T-helper 17 cell (primary cell): ENCODE data around the gene MAGI2. TPM values are rescaled to one million over a fixed set of nuclear protein-coding genes. Genes with fewer than 3 reads are reported as not detected.

Experiments
- ATAC-seq: fragments of 150-1000 bp; cut with Tn5 transposase; 2 replicates; pipeline ENCODE4 v1.10.0; 2021; ENCODE audit warnings: mild to moderate bottlenecking, moderate library complexity
- DNase-seq, 3 donors: peaks; one replicate each; pipeline versions ENCODE4 v3.0.0 to v3.0.0-alpha.2; 2020 to 2021
- H3K9me3 ChIP-seq: one replicate; pipeline ENCODE4 v1.7.0; 2013; ENCODE audit warnings: low read length, mild to moderate bottlenecking; ENCODE audit not compliant: control insufficient read depth, poor library complexity, severe bottlenecking
- H3K27ac Mint-ChIP-seq: one replicate; pipeline ENCODE4 v1.8.0; 2022; ENCODE audit warnings: mild to moderate bottlenecking, moderate library complexity, mixed read lengths
- H3K27me3 Mint-ChIP-seq: one replicate; pipeline ENCODE4 v1.8.0; 2022; ENCODE audit warnings: mixed read lengths
- H3K36me3 Mint-ChIP-seq: one replicate; pipeline ENCODE4 v1.8.0; 2022; ENCODE audit warnings: low read depth, mixed read lengths
- H3K4me1 Mint-ChIP-seq: one replicate; pipeline ENCODE4 v1.8.0; 2022; ENCODE audit warnings: mild to moderate bottlenecking, mixed read lengths
- H3K4me3 Mint-ChIP-seq: one replicate; pipeline ENCODE4 v1.8.0; 2022; ENCODE audit warnings: mild to moderate bottlenecking, moderate library complexity, mixed read lengths
- total RNA-seq, 4 donors: library from RNA in 2 of 4; stranded (reverse) in 2 of 4; gene quantifications; one replicate each; pipeline ENCODE4 v1.2.3 and lab custom pipeline; 2022 to 2026

MAGI2 gene
- total RNA-seq, 2 donors from 2014 or later: 0.73 TPM; not detected in 1

GRCh38 chr7:78487464-78487863, 966.0 kb downstream of the MAGI2 start:
- DNase-seq (no peak), ATAC-seq (no peak)
- Mint-ChIP-seq H3K27ac (no peak overlapping the region), H3K27me3 (no peaks in the 10 kb centered on the region), H3K4me3 (no peak overlapping the region), H3K4me1 (no peaks in the 10 kb centered on the region), H3K36me3 (no peaks in the 10 kb centered on the region)
- H3K9me3 ChIP-seq: no peaks in the 10 kb centered on the region

- Mint-ChIP-seq H3K27ac (no peak overlapping the region), H3K4me3 (no peak overlapping the region), H3K36me3 (no peaks in the 10 kb centered on the region), H3K27me3 (no peaks in the 10 kb centered on the region), H3K4me1 (no peaks in the 10 kb centered on the region)
- DNase-seq: no peak
- no peak for ATAC-seq
- no peaks in the 10 kb centered on the region for H3K9me3 ChIP-seq
Measured at GRCh38 chr7:78479348-78479747, 974.1 kb downstream of the MAGI2 start.

GRCh38 chr7:78476851-78477405, 976.5 kb downstream of the MAGI2 start:
- no peak for ATAC-seq
- H3K36me3 Mint-ChIP-seq: no peaks in the 10 kb centered on the region
- H3K9me3 ChIP-seq: no peaks in the 10 kb centered on the region
- H3K4me3 Mint-ChIP-seq: no peak overlapping the region
- H3K4me1 Mint-ChIP-seq: no peaks in the 10 kb centered on the region
- no peak for DNase-seq
- no peak overlapping the region for H3K27ac Mint-ChIP-seq
- no peaks in the 10 kb centered on the region for H3K27me3 Mint-ChIP-seq

- DNase-seq (no peak), ATAC-seq (no peak)
- H3K4me1 Mint-ChIP-seq: no peaks in the 10 kb centered on the region
- H3K36me3 Mint-ChIP-seq: no peaks in the 10 kb centered on the region
- H3K27ac Mint-ChIP-seq: no peak overlapping the region
- H3K27me3 Mint-ChIP-seq: no peaks in the 10 kb centered on the region
- no peaks in the 10 kb centered on the region for H3K9me3 ChIP-seq
- no peak overlapping the region for H3K4me3 Mint-ChIP-seq
Measured at GRCh38 chr7:78473571-78474301, 979.7 kb downstream of the MAGI2 start.

- Mint-ChIP-seq H3K27me3 (no peaks in the 10 kb centered on the region), H3K36me3 (no peaks in the 10 kb centered on the region), H3K4me1 (no peaks in the 10 kb centered on the region), H3K4me3 (no peak overlapping the region), H3K27ac (no peak overlapping the region)
- no peak for DNase-seq
- no peaks in the 10 kb centered on the region for H3K9me3 ChIP-seq
- no peak for ATAC-seq
Measured at GRCh38 chr7:78473021-78473420, 980.4 kb downstream of the MAGI2 start.

GRCh38 chr7:78472519-78472918, 980.9 kb downstream of the MAGI2 start:
- H3K4me3 Mint-ChIP-seq: no peak overlapping the region
- no peaks in the 10 kb centered on the region for H3K36me3 Mint-ChIP-seq
- H3K27ac Mint-ChIP-seq: no peak overlapping the region
- DNase-seq: no peak
- no peaks in the 10 kb centered on the region for H3K4me1 Mint-ChIP-seq
- ATAC-seq: no peak
- no peaks in the 10 kb centered on the region for H3K9me3 ChIP-seq
- no peaks in the 10 kb centered on the region for H3K27me3 Mint-ChIP-seq

GRCh38 chr7:78465894-78466293, 987.6 kb downstream of the MAGI2 start:
- DNase-seq (no peak), ATAC-seq (no peak)
- no peaks in the 10 kb centered on the region for H3K4me1 Mint-ChIP-seq
- no peak overlapping the region for H3K27ac Mint-ChIP-seq
- H3K27me3 Mint-ChIP-seq: no peaks in the 10 kb centered on the region
- no peaks in the 10 kb centered on the region for H3K9me3 ChIP-seq
- H3K36me3 Mint-ChIP-seq: no peaks in the 10 kb centered on the region
- no peak overlapping the region for H3K4me3 Mint-ChIP-seq

- DNase-seq: no peak
- Mint-ChIP-seq H3K27me3 (no peaks in the 10 kb centered on the region), H3K4me3 (no peak overlapping the region), H3K36me3 (no peaks in the 10 kb centered on the region), H3K27ac (no peak overlapping the region), H3K4me1 (no peaks in the 10 kb centered on the region)
- no peak for ATAC-seq
- H3K9me3 ChIP-seq: no peaks in the 10 kb centered on the region
Measured at GRCh38 chr7:78463039-78463438, 990.4 kb downstream of the MAGI2 start.

GRCh38 chr7:78450706-78451105, 1002.8 kb downstream of the MAGI2 start:
- no peak for ATAC-seq
- no peaks in the 10 kb centered on the region for H3K36me3 Mint-ChIP-seq
- H3K27me3 Mint-ChIP-seq: no peaks in the 10 kb centered on the region

GRCh38 chr7:78448911-78449310, 1004.6 kb downstream of the MAGI2 start:
- H3K27me3 Mint-ChIP-seq: peaks cover 5% of the 10 kb centered on the region
- no peaks in the 10 kb centered on the region for H3K4me1 Mint-ChIP-seq
- no peak overlapping the region for H3K27ac Mint-ChIP-seq
- DNase-seq (no peak), ATAC-seq (no peak)
- no peaks in the 10 kb centered on the region for H3K9me3 ChIP-seq
- H3K4me3 Mint-ChIP-seq: no peak overlapping the region
- H3K36me3 Mint-ChIP-seq: no peaks in the 10 kb centered on the region

More at GRCh38 chr7:78450706-78451105, 1002.8 kb downstream of the MAGI2 start:
- DNase-seq: no peak
- no peaks in the 10 kb centered on the region for H3K9me3 ChIP-seq
- no peak overlapping the region for H3K4me3 Mint-ChIP-seq
- H3K4me1 Mint-ChIP-seq: no peaks in the 10 kb centered on the region
- no peak overlapping the region for H3K27ac Mint-ChIP-seq

GRCh38 chr7:78444267-78444666, 1009.2 kb downstream of the MAGI2 start:
- ATAC-seq: no peak
- no peak for DNase-seq
- peaks cover 5% of the 10 kb centered on the region for H3K27me3 Mint-ChIP-seq
- no peaks in the 10 kb centered on the region for H3K4me1 Mint-ChIP-seq
- H3K27ac Mint-ChIP-seq: no peak overlapping the region
- no peaks in the 10 kb centered on the region for H3K9me3 ChIP-seq
- H3K36me3 Mint-ChIP-seq: no peaks in the 10 kb centered on the region
- no peak overlapping the region for H3K4me3 Mint-ChIP-seq

GRCh38 chr7:78443811-78444210, 1009.7 kb downstream of the MAGI2 start:
- ATAC-seq (no peak), DNase-seq (no peak)
- no peaks in the 10 kb centered on the region for H3K9me3 ChIP-seq
- H3K27ac Mint-ChIP-seq: no peak overlapping the region
- no peak overlapping the region for H3K4me3 Mint-ChIP-seq
- no peaks in the 10 kb centered on the region for H3K4me1 Mint-ChIP-seq
- H3K27me3 Mint-ChIP-seq: peaks cover 5% of the 10 kb centered on the region
- no peaks in the 10 kb centered on the region for H3K36me3 Mint-ChIP-seq

- Mint-ChIP-seq H3K36me3 (no peaks in the 10 kb centered on the region), H3K4me1 (no peaks in the 10 kb centered on the region), H3K27ac (no peak overlapping the region), H3K4me3 (no peak overlapping the region), H3K27me3 (peaks cover 9% of the 10 kb centered on the region)
- no peak for ATAC-seq
- no peak for DNase-seq
- no peaks in the 10 kb centered on the region for H3K9me3 ChIP-seq
Measured at GRCh38 chr7:78441737-78442136, 1011.7 kb downstream of the MAGI2 start.

GRCh38 chr7:78438433-78438832, 1015.0 kb downstream of the MAGI2 start:
- peaks cover 7% of the 10 kb centered on the region for H3K27me3 Mint-ChIP-seq
- no peaks in the 10 kb centered on the region for H3K4me1 Mint-ChIP-seq
- no peaks in the 10 kb centered on the region for H3K36me3 Mint-ChIP-seq
- no peak overlapping the region for H3K27ac Mint-ChIP-seq
- DNase-seq (no peak), ATAC-seq (no peak)
- H3K4me3 Mint-ChIP-seq: no peak overlapping the region
- H3K9me3 ChIP-seq: no peaks in the 10 kb centered on the region
